ENCODE results near the gene VWC2.
A peak's percentile ranks its signal among the peaks of the same experiment; 100 is the strongest.

DNA sequence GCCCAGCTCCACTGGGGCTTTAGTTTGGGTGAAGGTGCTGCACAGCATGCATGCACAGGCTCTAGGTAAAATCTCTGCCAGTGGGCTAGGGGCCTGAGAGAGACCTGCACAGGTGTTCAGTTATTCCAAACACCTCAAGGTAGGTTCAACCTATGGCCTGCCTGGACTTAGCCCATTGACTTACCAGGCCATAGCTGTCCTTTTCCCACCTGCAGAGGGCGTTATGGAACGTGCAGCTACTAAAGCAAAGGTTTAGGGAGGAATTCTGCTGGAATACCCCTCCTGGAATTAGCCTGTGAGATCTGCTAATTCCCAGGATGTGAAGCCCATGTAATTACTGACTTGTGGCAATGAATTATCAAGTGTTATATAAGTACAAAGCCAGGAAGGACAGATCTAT lies 3.6 kb downstream of the VWC2 start:
- TF ChIP-seq, protein P1, sequence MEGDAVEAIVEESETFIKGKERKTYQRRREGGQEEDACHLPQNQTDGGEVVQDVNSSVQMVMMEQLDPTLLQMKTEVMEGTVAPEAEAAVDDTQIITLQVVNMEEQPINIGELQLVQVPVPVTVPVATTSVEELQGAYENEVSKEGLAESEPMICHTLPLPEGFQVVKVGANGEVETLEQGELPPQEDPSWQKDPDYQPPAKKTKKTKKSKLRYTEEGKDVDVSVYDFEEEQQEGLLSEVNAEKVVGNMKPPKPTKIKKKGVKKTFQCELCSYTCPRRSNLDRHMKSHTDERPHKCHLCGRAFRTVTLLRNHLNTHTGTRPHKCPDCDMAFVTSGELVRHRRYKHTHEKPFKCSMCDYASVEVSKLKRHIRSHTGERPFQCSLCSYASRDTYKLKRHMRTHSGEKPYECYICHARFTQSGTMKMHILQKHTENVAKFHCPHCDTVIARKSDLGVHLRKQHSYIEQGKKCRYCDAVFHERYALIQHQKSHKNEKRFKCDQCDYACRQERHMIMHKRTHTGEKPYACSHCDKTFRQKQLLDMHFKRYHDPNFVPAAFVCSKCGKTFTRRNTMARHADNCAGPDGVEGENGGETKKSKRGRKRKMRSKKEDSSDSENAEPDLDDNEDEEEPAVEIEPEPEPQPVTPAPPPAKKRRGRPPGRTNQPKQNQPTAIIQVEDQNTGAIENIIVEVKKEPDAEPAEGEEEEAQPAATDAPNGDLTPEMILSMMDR (IDR thresholded peaks at IDR 0.05) = peak; percentile 43; the same call in 1 of the 2 replicates
- TF ChIP-seq TAF1 (IDR thresholded peaks at IDR 0.05; ENCODE audit: borderline replicate concordance, low read depth, low read length) = no peak
- TF ChIP-seq USF2 (IDR thresholded peaks at IDR 0.05; ENCODE audit: borderline replicate concordance, low read depth, low read length) = no peak
- TF ChIP-seq MXI1 (IDR thresholded peaks at IDR 0.05; ENCODE audit: low read depth, low read length) = no peak
